ENCODE measurements around the gene PNPLA7. TPM values are rescaled to one million over a fixed set of nuclear protein-coding genes. Genes with fewer than 3 reads are reported as not detected.

Gene PNPLA7
- total and polyA plus RNA-seq, 2 of the 4 experiments (the other 2 are of a cell fraction): under 0.01 to 0.89 TPM

GRCh38 chr9:137428841-137429545 lies 121.2 kb downstream of the PNPLA7 start:
- Histone ChIP-seq H3K23ac (ENCODE audit: low read depth, low read length) (no peak overlapping the region), H2AK9ac (replicated peaks; ENCODE audit: low read depth, low read length, poor library complexity) (no peak overlapping the region), H2BK120ac (ENCODE audit: low read depth, low read length) (no peak overlapping the region), H2BK15ac (ENCODE audit: low read depth, low read length) (no peak overlapping the region), H4K91ac (ENCODE audit: insufficient read depth, low read depth, low read length) (no peak overlapping the region), H3K27me3 (ENCODE audit: control insufficient read depth, insufficient read depth, low read length) (no peaks in the 10 kb centered on the region; the same call in 1 of the 2 replicates), H3K56ac (ENCODE audit: extremely low read depth, insufficient read depth, low read length) (no peak overlapping the region), H3K79me1 (ENCODE audit: low read depth in 1 of 2, low read length in 2 of 2) (no peaks in the 10 kb centered on the region), H3K14ac (replicated peaks; ENCODE audit: low read depth, low read length) (no peak overlapping the region), H2BK20ac (ENCODE audit: low read depth, low read length) (no peak overlapping the region), H3K9me1 (ENCODE audit: insufficient read depth, low read length) (no peaks in the 10 kb centered on the region), H3K9me3 (ENCODE audit: control insufficient read depth, insufficient read depth, low read length) (no peaks in the 10 kb centered on the region), H3K4me2 (ENCODE audit: low read depth, low read length) (no peak overlapping the region), H3K4me3 (ENCODE audit: insufficient read depth, low read depth, low read length) (no peak overlapping the region), H3K36me3 (ENCODE audit: control insufficient read depth, insufficient read depth, low read length) (no peaks in the 10 kb centered on the region), H4K8ac (ENCODE audit: low read depth in 2 of 2, low read length in 2 of 2) (no peak overlapping the region), H3K18ac (ENCODE audit: low read depth, low read length) (no peak overlapping the region), H2BK5ac (ENCODE audit: low read depth, low read length, poor library complexity, severe bottlenecking) (no peak overlapping the region), H2AK5ac (ENCODE audit: low read depth, low read length) (no peak overlapping the region), H2AFZ (replicated peaks; ENCODE audit: low read length, poor library complexity) (no peak overlapping the region), H3K4me1 (ENCODE audit: control insufficient read depth, insufficient read depth, low read length) (peaks cover 6% of the 10 kb centered on the region; the same call in 1 of the 2 replicates), H3K4ac (ENCODE audit: low read depth, low read length) (no peak overlapping the region), H4K20me1 (ENCODE audit: insufficient read depth, low read length) (no peaks in the 10 kb centered on the region), H3K9ac (ENCODE audit: low read depth, low read length) (no peak overlapping the region), H3K27ac (ENCODE audit: insufficient read depth, low read length) (no peak overlapping the region), H4K5ac (ENCODE audit: low read depth, low read length) (no peak overlapping the region)
- WGBS, 2 experiments (ENCODE audit: extremely low coverage in 2 of 2, insufficient read length in 1 of 2): 81% methylated on average over 17 of the region's 27 CpGs; no CpG with 5 or more reads in 1 of the 2 experiments
- TF ChIP-seq CHD1 (IDR thresholded peaks at IDR 0.05; ENCODE audit: low read depth, low read length) (no peak), CEBPB (IDR thresholded peaks at IDR 0.05; ENCODE audit: low read depth, low read length) (no peak), ELK1 (IDR thresholded peaks at IDR 0.05; ENCODE audit: borderline replicate concordance, low read depth, low read length) (no peak), FOS (IDR thresholded peaks at IDR 0.05; ENCODE audit: low read depth, low read length) (no peak), RAD21 (IDR thresholded peaks at IDR 0.05; ENCODE audit: low read length) (no peak)
- DNase-seq (no peak), ATAC-seq (ENCODE audit: low read depth) (no peak)
- dilution Hi-C loops (cut with HindIII; ENCODE audit: low sequenced_read_pairs, unreplicated experiment) (no loop called here), intact Hi-C loops (cut with micrococcal nuclease) (no loop called here), in situ Hi-C loops (cut with MboI; ENCODE audit: low sequenced_read_pairs) (no loop called here)
- BruUV-seq (replicated peaks): no TSS peak
- POLR2A ChIA-PET (ENCODE audit: unreplicated experiment): no interaction called here
- CTCF ChIA-PET: no interaction called here

Measured in IMR-90 (cell line).